Measurements from ENCODE around the gene GPHN.
A peak's percentile ranks its signal among the peaks of the same experiment; 100 is the strongest.

Gene GPHN

GRCh38 chr14:66473223-66473622, 34.7 kb upstream of the GPHN start:
- H3K36me3 ChIP-seq = no peaks in the 10 kb centered on the region
- no peaks in the 10 kb centered on the region for H3K9me3 ChIP-seq
- H3K27me3 ChIP-seq = no peaks in the 10 kb centered on the region
- no peak for TF ChIP-seq CTCF (IDR thresholded peaks at IDR 0.05; ENCODE audit: low read depth, low read length)
- no peak for DNase-seq
- H3K4me3 ChIP-seq (ENCODE audit: low read depth, low read length) = no peak overlapping the region
- peaks cover 6% of the 10 kb centered on the region for H3K4me1 ChIP-seq

- peaks cover 6% of the 10 kb centered on the region for H3K4me1 ChIP-seq
- H3K4me3 ChIP-seq (ENCODE audit: low read depth, low read length) = no peak overlapping the region
- no peaks in the 10 kb centered on the region for H3K9me3 ChIP-seq
- peak; percentile 67 for DNase-seq
- H3K36me3 ChIP-seq = no peaks in the 10 kb centered on the region
- no peaks in the 10 kb centered on the region for H3K27me3 ChIP-seq
- peak; percentile 30; the same call in 1 of the 2 replicates for TF ChIP-seq CTCF (IDR thresholded peaks at IDR 0.05; ENCODE audit: low read depth, low read length)
These were observed 31.0 kb upstream of the GPHN start for GRCh38 chr14:66476964-66477363.

- no peaks in the 10 kb centered on the region for H3K27me3 ChIP-seq
- no peaks in the 10 kb centered on the region for H3K36me3 ChIP-seq
- TF ChIP-seq CTCF (IDR thresholded peaks at IDR 0.05; ENCODE audit: low read depth, low read length) = no peak
- no peaks in the 10 kb centered on the region for H3K9me3 ChIP-seq
- no peak for DNase-seq
- peaks cover 8% of the 10 kb centered on the region for H3K4me1 ChIP-seq
- H3K4me3 ChIP-seq (ENCODE audit: low read depth, low read length) = no peak overlapping the region
These were observed 30.4 kb upstream of the GPHN start for GRCh38 chr14:66477567-66477966.

- Histone ChIP-seq H3K27me3 (no peaks in the 10 kb centered on the region), H3K36me3 (no peaks in the 10 kb centered on the region), H3K4me3 (ENCODE audit: low read depth, low read length) (no peak overlapping the region), H3K9me3 (no peaks in the 10 kb centered on the region), H3K4me1 (peaks cover 8% of the 10 kb centered on the region; the same call in 1 of the 2 replicates)
- no peak for TF ChIP-seq CTCF (IDR thresholded peaks at IDR 0.05; ENCODE audit: low read depth, low read length)
- no peak for DNase-seq
These were observed 25.1 kb upstream of the GPHN start for GRCh38 chr14:66482873-66483272.

- Histone ChIP-seq H3K27me3 (no peaks in the 10 kb centered on the region), H3K9me3 (no peaks in the 10 kb centered on the region), H3K4me3 (ENCODE audit: low read depth, low read length) (no peak overlapping the region), H3K4me1 (peaks cover 8% of the 10 kb centered on the region; the same call in 1 of the 2 replicates), H3K36me3 (no peaks in the 10 kb centered on the region)
- no peak for TF ChIP-seq CTCF (IDR thresholded peaks at IDR 0.05; ENCODE audit: low read depth, low read length)
- no peak for DNase-seq
These were observed 24.6 kb upstream of the GPHN start for GRCh38 chr14:66483322-66483721.

GRCh38 chr14:66485029-66485428, 22.9 kb upstream of the GPHN start:
- Histone ChIP-seq H3K9me3 (no peaks in the 10 kb centered on the region), H3K36me3 (no peaks in the 10 kb centered on the region), H3K4me1 (peaks cover 8% of the 10 kb centered on the region; the same call in 1 of the 2 replicates), H3K4me3 (ENCODE audit: low read depth, low read length) (no peak overlapping the region), H3K27me3 (no peaks in the 10 kb centered on the region)
- TF ChIP-seq CTCF (IDR thresholded peaks at IDR 0.05; ENCODE audit: low read depth, low read length) = no peak
- no peak for DNase-seq

Data from BE2C (cell line).